ENCODE data around the gene ATAD3A.
A peak's percentile ranks its signal among the peaks of the same experiment; 100 is the strongest.
"Not testable (repeated sequence)": the region's sequence is repeated elsewhere in the genome, so short reads cannot be mapped to it uniquely, and the experiment has no call there.

ATAD3A gene

DNA sequence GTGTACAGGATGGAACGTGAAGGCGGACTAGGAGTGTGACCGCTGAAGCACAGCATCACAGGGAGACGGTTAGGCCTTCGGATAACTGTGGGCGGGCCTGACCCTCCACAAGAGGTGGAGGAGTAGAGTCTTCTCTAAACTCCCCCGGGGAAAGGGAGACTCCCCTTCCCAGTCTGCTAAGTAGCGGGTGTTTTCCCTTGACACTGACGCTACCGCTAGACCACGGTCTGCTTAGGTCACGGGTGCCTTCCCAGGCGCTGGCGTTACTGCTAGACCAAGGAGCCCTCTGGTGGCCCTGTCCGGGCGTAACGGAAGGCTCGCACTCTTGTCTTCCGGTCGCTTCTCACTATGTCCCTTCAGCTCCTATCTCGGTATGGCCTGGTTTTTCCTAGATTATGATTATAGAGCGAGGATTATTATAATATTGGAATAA is 6.6 kb upstream of the ATAD3A start:
- TF ChIP-seq, protein P1, sequence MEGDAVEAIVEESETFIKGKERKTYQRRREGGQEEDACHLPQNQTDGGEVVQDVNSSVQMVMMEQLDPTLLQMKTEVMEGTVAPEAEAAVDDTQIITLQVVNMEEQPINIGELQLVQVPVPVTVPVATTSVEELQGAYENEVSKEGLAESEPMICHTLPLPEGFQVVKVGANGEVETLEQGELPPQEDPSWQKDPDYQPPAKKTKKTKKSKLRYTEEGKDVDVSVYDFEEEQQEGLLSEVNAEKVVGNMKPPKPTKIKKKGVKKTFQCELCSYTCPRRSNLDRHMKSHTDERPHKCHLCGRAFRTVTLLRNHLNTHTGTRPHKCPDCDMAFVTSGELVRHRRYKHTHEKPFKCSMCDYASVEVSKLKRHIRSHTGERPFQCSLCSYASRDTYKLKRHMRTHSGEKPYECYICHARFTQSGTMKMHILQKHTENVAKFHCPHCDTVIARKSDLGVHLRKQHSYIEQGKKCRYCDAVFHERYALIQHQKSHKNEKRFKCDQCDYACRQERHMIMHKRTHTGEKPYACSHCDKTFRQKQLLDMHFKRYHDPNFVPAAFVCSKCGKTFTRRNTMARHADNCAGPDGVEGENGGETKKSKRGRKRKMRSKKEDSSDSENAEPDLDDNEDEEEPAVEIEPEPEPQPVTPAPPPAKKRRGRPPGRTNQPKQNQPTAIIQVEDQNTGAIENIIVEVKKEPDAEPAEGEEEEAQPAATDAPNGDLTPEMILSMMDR (IDR thresholded peaks at IDR 0.05; ENCODE audit: insufficient read depth, low read depth, low read length, missing control alignments): peak; percentile 21
- peak; percentile 35 for DNase-seq (ENCODE audit: low read depth)
- peak overlapping the region; percentile 35 for H3K4me3 ChIP-seq (ENCODE audit: low read depth, low read length)

DNA sequence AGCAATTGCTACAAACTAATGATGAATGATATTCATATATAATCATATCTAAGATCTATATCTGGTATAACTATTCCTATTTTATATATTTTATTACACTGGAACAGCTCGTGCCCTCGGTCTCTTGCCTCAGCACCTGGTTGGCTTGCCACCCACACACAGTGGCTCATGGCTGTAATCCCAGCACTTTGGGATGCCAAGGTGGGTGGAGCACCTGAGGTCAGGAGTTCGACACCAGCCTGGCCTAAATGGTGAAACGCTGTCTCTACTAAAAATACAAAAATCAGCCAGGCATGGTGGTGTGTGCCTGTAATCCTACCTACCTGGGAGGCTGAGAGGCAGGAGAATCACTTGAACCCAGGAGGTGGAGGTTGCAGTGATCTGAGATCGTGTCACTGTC is 6.2 kb upstream of the ATAD3A start:
- DNase-seq (ENCODE audit: low read depth): not testable (repeated sequence)
- H3K4me3 ChIP-seq (ENCODE audit: low read depth, low read length): peak overlapping the region; percentile 35

DNA sequence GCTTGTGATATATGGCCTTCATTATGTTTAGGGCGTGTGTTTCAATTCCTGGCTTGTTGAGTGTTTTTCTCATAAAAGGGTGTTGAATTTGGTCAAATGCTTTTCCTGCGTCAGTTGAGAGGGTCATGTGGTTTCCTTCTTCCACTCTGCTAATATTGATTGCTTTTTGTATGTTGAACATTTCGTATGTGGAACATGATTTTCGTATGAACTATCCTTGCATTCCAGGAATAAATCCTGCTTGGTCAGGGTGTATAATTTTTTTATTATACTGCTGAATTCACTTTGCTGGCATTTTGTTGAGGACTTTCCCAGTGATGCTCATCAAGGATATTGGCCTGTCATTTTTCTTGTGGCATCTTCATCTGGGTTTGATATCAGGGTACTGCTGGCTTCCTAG is 4.7 kb upstream of the ATAD3A start:
- H3K4me3 ChIP-seq (ENCODE audit: low read depth, low read length): no peak overlapping the region
- no peak for DNase-seq (ENCODE audit: low read depth)
- TF ChIP-seq, protein P1 (IDR thresholded peaks at IDR 0.05; ENCODE audit: insufficient read depth, low read depth, low read length, missing control alignments): no peak

DNA sequence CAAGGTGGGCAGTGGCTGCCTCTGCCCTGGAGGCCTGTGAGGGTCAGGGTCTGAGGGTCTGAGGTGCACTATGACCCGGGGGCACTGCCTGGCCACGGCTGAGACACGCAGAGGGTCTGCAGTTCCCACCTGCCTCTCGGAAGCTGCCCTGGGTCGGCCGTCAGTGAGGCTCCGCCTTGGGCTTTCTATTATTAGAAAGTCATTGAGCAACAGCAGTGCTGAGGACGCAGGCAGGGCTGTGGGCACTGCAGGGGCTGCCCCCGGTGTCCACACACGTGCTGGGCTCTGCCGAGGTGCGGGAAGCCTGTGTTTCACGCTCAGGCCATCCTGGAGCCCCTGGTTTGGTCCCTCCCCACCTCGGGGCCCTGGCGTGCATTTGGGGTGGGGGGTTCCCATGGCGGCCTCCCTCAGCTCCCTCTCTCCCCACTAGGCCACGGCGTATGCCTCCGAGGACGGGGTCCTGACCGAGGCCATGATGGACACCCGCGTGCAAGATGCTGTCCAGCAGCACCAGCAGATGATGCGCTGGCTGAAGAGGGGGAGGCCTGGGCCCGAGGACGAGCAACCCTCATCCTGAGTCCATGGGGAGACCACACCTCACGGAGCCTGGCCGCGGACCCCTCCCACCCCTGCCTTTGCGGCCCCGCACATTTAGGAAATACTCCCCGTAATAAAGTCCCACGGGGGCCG is 3.0 kb upstream of the ATAD3A start:
- not testable (repeated sequence) for DNase-seq (ENCODE audit: low read depth); H3K4me3 ChIP-seq (ENCODE audit: low read depth, low read length)

DNA sequence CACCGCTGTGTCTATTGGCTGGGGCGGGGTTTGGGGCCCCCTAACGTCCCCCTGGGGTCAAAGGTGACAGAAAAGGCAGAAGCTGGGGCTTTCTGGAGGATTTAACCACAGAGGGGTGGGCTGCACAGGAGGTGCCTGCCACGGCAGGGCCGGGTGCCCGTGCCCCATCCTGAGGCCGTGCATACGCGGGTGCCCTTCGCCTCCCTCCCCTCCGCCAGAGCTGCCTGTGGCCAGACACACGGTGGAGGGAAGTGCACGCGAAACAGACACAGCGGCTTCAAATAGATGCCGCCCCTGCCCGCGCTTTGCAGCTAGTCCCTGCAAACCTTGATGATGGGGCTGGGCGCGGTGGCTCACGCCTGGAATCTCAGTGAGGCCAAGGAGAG is 2.5 kb upstream of the ATAD3A start:
- DNase-seq (ENCODE audit: low read depth); H3K4me3 ChIP-seq (ENCODE audit: low read depth, low read length): not testable (repeated sequence)

DNA sequence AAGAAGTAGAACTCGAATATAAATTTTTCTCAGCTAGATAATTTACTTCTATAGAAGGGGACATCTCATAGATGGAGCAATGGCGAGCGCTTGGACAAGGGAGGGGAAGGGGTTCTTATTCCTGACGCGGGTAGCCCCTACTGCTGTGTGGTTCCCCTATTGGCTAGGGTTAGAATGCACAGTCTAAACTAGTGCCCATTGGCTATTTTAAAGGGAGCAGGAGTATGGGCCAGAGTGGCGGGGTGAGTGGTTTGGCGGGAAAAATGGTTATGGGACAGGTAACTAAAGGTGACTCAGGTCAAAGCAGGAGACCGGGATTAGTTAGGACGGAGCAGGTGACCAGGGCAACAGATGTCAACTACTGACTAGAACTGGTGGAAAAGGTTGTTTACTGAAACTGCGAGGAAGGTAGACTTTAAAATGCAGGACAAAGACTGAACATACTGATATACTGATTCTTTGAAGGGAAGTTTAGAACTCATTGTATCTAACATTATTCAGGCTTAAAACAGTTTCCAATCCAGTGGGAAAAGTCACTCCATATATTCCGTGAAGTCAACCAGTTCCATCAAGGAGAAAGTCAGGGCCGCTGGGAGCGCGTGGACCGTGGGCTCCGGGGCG is 940 bp upstream of the ATAD3A start:
- H3K4me3 ChIP-seq (ENCODE audit: low read depth, low read length): peak overlapping the region; percentile 68
- DNase-seq (ENCODE audit: low read depth): peak; percentile 73

DNA sequence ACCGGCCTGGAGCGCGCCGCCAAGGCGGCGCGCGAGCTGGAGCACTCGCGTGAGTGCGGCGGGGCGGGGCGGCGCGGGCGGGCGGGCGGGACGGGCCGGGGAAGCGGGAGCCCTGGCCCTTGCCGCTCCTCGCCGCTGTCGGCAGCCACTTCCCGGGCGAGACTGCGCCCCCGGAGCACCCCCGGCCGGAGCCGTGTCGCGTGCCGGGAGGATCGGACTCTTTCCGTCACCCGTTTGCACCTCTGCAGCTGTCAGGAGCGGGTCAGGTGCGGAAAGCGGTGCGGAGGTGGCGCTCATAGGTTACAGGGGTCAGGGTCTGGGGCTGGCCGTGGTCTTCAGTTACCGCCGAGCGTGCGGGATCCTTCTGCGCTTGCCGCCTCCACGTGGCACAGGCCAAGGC is 463 bp downstream of the ATAD3A start:
- DNase-seq (ENCODE audit: low read depth): peak; percentile 15
- peak overlapping the region; percentile 65 for H3K4me3 ChIP-seq (ENCODE audit: low read depth, low read length)

More for the DNA sequence above, 940 bp upstream of the ATAD3A start:
- TF ChIP-seq, protein P1 (IDR thresholded peaks at IDR 0.05; ENCODE audit: insufficient read depth, low read depth, low read length, missing control alignments): no peak

DNA sequence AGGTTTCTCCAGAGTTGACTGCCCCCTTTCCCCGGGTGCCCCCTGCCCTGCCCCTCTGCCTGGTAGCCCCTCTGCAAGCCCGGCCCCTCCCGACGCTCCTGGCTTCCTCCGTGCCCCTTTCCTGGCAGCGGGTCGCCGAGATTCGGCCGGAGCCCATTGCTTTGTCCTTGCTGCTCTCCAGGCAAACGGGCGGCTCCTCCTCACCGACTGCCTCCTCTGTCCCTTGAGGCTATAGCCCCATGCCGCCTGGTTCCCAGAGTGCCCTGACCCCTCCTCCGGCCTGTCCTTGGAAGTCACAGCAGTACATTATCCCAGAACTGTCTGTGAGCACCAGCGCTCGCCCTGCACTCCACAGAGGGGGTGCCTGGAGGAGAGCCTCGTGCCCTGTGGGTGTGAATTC is 1.7 kb downstream of the ATAD3A start:
- DNase-seq (ENCODE audit: low read depth); H3K4me3 ChIP-seq (ENCODE audit: low read depth, low read length): not testable (repeated sequence)

DNA sequence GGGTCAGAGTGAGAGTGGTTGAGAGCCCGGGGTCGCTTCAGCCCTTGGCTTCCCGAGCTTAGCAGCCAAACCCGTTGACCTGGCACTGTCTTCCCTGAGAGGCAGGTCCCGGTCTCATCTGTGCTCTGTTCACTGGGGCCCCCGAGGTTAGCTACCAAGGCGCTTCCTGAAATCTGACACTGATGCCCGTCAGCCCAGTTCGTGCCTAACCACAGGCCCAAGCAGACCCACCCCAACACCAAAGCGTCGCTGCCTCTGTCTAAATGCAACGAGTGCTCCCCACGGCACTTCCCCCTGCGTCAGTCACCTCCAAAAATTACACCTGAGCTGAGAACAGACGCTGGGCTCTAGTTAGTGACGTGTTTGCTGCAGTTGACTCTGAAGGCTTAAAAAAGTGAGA is 2.4 kb downstream of the ATAD3A start:
- DNase-seq (ENCODE audit: low read depth); H3K4me3 ChIP-seq (ENCODE audit: low read depth, low read length): not testable (repeated sequence)

DNA sequence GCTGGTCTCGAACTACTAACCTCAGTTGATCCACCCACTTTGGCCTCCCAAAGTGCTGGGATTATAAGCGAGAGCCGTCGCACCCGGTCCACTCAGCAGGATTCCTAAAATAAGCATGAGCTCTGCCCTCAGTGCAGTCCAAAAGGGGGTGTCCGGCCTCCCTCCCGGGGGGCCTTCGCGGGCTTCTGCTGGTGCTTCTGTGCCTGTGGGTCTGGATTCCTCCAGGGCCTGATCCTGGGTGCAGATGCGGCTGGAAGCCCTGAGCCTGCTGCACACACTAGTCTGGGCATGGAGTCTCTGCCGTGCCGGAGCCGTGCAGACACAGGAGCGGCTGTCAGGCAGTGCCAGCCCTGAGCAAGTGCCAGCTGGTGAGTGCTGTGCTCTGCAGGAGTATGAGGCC is 5.0 kb downstream of the ATAD3A start:
- DNase-seq (ENCODE audit: low read depth); H3K4me3 ChIP-seq (ENCODE audit: low read depth, low read length): not testable (repeated sequence)

DNA sequence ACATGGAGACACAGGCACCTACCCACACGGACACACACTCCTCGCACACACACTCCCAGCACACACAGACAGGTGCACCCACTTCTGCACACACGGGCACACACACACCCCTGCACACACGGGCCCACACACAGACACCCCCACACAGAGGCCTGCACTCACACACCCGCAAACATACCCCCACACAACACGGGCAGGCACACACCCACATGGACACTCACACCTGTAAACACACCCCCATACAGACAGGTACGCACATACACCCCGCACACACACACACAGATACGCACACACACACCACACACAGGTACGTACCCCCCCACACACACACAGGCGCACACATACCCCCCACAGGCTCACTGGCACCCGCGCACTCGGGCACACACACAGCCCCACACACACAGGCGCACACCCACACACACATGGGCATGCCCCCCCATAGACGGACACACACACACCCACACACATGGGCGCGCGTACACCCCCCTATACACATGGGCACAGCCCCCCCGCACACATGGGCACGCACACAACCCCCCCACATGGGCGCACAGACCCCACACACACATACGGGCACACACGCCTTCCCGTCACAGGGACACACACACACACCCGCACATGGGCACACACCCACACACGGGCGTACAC is 6.1 kb downstream of the ATAD3A start:
- DNase-seq (ENCODE audit: low read depth): no peak
- H3K4me3 ChIP-seq (ENCODE audit: low read depth, low read length): no peak overlapping the region
- TF ChIP-seq, protein P1 (IDR thresholded peaks at IDR 0.05; ENCODE audit: insufficient read depth, low read depth, low read length, missing control alignments): no peak

DNA sequence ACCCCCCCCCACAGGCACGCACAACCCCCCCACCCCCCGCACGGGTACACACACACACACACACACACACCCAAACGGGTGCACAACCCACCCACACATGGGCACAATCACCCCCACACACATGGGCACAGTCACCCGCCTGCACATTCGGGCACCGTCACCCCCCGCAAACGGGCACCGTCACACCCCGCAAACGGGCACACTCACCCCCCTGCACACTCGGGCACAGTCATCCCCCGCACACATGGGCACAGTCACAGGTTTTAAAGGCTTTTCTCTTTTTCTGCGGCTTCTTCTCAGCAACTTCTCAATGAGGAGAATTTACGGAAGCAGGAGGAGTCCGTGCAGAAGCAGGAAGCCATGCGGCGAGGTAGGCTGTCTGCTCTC is 6.7 kb downstream of the ATAD3A start:
- DNase-seq (ENCODE audit: low read depth); H3K4me3 ChIP-seq (ENCODE audit: low read depth, low read length): not testable (repeated sequence)

DNA sequence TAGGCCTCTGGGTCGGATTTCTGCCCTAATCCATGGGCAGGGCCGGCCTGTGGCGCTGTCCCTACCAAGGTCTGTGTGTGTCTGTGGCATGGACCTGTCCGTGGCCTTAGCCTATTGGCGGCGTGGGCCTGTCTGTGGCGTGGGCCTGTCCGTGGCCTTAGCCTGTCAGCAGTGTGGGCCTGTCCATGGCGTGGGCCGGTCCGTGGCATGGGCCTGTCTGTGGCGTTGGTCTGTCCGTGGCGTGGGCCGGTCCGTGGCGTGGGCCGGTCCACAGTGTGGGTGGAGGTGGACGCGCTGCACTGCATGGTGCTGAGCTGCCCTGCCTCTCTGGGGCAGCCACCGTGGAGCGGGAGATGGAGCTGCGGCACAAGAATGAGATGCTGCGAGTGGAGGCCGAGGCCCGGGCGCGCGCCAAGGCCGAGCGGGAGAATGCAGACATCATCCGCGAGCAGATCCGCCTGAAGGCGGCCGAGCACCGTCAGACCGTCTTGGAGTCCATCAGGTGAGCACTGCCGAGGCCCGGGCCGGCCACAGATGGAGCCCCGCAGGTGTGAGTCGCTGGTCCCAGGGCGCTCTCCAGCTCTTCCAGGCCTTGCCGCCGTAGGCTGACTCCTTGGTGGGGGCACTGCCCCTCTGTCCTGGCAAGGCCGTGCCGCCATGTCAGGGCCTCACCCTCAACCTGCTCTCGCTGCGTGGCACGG is 8.0 kb downstream of the ATAD3A start:
- H3K4me3 ChIP-seq (ENCODE audit: low read depth, low read length); DNase-seq (ENCODE audit: low read depth): not testable (repeated sequence)

Data from GM12865 (cell line).